HG03135 (cell line): ENCODE results near the gene PHRF1.

ENCODE experiments used
- ATAC-seq: cut with Tn5 transposase; IDR thresholded peaks from one replicate; pipeline ENCODE4 v1.9.1; 2021; ENCODE audit warnings: mild to moderate bottlenecking, moderate library complexity; ENCODE audit not compliant: unreplicated experiment

PHRF1 gene

DNA sequence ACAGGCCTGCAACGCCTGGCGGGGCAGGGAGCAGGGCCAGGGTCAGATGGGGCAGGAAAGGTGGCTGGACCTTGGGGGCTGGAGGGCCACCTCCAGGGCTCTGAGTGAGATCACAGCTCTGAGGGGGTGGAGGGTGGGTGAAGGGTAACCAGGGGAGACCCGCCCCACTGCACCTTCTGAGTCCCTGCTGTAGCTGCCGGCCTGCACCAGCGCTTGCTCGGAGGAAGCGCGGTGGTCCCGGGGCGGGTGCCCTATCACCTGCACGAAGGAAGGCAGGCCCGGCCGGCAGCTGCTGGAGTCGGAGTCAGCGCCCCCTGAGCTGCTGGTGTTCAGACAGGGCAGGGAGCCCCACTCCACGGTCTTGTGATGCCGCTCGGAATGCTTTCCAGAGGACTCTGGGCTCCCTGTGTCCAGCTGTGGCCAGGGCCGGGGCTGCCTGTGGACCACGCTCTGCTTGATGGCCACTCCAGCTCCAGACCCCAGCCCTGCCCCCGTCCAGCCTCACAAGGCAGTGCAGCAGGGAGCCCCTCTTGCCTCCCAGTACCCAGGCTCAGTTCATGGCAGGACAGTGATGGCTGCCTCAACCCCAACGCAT lies 19.5 kb upstream of the PHRF1 start:
- ATAC-seq: no peak

DNA sequence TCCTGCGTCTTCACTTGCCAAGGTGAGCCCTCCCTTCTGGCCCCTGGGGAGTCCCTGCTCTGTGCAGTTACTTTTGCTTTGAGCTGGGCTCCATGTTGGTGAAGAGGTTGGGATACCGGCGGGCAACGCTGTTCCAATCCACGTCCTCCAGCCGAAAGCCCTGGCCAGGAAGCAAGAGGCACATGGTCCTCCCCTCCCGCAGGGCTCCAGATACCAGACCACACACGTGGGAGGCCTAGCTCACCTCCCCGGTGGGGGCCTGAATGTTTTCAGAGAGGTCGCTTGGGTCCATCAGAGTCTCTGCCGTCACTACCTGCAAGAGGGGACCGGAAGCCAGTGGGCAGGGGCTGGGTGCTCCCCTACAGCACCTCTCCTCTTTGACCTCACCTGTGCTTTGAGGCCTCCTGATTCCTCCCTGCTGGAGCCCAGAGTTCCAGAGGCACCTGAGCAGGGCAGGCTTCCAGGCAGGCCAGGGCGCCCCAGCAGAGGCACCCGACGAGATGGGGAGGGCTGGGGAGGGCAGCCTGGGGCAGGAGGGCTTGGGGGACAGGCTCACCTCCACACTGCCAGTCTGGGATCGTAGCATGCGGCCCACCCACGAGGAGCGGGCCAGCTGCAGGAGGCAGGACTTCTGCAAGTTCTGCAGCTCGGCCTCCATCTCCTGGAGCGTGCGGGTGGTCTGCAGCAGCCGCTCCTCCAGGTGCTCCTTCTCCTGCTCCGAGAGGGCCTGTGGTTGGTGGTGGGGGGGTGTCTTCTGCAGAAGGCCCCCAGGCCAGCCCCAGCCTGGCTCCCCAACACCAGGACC lies 18.7 kb upstream of the PHRF1 start:
- no peak for ATAC-seq

DNA sequence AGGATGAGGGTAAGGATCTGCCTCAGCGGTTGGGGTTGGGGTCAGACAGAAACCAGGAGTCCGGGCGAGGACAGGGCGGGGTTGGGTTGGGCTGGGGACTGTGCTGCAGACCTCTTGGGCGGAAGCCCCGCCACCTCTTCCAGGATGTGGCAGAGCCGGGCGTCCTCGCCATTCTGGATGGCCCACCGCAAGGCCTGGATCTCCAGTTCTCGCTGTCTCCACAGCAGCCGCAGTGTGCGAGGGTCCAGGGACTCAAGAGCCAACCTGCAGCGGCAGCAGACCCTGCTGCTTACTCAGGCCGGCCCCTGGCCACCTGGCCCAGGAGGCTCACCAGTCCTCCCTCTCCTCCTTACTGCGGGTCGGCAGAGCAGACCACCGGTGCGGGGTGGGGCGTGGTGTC lies 17.8 kb upstream of the PHRF1 start:
- ATAC-seq: no peak

DNA sequence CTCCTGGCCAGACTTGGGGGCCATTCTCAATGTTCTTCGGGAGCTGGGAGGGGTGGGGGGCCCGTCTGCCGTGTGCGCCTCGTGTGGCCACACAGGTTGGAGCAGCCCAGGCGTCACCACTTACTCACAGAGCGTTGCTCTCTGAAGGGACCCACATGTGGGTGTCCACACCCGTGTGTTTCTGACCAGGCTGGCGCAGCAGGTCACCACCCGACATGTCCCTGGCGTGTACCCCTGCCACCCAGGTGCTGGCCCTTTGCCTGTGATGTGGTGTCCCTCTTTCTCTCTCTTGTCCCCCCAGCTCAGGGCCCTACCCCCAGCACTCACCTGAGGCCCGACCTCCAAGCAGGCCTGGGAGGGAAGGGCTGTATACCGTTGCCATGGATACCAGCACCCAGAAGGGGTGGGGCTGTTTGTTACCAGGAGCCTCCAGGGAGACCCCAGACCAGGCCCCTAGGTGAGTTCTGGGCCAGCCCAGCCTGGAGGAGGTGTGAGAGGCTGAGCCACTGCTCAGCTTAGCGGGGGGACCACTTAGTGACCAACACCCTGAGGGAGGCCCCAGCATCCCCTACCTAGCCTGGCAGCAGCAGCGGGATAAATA lies 17.1 kb upstream of the PHRF1 start:
- ATAC-seq: no peak

DNA sequence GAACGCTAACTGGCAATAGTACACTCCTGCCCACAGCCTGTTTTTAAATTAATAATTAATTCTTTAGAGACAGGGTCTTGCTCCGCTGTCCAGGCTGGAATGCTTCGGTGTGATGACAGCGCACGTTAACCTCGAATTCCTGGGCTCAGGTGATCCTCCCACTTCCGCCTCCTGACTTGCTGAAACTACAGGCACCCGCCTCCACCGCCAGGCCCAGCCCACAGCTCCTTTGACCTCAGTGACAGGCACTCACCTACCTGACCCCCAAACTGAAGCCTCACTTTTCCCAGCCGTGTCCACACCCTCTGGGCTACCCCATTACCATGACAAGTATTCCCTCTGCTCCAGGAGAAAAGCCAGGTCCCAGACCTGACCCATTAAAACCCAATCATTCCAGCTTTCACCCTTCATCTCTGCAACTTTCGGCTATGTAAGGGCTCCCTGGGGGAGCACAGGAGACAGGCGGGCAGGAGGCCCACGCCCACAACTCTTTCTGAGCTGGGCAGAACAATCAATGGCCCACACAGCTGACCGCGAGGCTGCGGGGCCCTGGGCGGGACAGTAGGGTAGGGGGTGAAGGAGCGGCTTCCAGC lies 16.5 kb upstream of the PHRF1 start:
- ATAC-seq: no peak

DNA sequence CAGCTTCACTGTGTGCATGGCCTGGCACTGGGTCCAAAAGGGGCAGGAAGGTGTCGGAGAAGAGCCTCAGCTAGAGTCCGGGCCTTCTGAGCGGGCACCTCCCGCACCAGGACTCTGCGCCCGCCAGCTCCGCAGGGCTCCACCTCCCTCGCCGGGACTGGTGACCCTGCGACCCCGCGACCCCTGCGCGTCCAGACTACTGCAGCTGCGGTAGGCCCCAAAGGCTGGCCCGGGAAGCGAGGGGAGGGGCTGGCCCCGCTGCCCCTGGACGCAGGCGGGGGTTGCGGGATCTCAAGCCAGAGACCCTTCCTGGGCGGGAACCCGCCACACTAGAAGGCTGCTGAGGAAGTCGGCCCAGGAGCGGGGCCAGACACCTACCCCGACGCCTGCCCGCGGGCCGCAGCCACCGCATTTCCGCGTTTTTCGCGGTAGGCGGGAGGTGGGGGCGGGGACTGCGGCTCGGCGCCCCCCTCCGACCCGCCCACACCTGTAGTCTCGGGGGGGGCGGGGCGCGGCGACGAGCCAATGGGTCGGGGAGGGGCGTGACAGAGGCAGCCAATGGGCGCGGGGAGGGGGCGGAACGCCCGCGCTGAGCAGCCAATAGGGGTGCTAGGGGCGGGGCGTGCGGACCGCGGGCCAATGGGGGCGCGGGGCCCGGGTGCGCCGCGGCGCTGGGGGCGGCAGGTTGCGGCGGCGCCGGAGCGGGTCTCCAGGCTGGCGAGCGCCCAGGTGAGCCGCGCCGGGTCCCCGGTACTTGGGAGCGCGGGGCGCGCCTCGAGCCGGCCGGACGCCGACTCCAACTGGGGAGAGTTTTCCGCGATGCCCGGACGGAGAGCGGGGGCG lies 15.7 kb upstream of the PHRF1 start, which contains the start of the genes LMNTD2 and RASSF7:
Gene LMNTD2, minus strand, starts transcription at position 434 of the 843 bp plus-strand sequence. Its CDS starts 22 bp downstream, at position 412.
Gene RASSF7, plus strand, starts transcription at position 666 of the 843 bp plus-strand sequence. CDS start 799 bp downstream, outside the sequence.
- peak; percentile 73 for ATAC-seq

DNA sequence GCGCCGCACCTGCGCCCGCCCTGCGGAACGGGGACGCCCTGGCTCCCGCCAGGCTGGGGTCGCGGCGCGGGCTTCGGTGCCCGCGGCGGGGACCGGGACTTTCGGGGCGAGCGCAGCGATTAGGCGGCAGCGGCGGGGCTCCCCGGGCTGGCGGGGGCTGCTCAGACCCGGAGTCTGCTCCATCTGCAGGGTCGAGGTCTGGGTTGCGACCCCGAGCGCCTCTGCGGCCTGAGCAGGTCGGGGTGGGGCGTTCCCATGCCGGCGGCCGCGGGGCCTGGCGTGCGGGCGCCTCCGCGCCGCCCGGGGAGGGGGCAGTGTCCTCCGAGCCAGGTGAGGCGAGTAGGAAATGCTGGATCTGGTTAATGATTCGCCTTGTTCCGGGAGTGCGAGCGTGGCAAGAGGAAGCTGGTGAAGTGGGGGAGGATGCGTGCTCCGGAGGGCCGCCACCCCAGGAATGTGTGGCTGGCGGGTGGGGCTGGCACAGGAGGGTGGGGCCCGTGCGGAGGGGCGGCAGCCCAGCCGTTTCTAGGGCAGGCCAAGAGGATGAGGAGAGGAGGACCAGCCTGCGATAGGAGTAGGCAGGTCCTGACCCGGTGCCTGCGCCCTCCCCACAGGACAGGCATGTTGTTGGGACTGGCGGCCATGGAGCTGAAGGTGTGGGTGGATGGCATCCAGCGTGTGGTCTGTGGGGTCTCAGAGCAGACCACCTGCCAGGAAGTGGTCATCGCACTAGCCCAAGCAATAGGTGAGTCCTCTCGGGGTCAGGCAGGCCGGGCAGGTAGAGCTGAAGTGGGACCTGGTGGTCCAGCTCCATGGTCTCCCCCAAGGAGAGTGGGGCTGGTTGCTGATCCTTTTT lies 14.9 kb upstream of the PHRF1 start:
- peak; percentile 14 for ATAC-seq

DNA sequence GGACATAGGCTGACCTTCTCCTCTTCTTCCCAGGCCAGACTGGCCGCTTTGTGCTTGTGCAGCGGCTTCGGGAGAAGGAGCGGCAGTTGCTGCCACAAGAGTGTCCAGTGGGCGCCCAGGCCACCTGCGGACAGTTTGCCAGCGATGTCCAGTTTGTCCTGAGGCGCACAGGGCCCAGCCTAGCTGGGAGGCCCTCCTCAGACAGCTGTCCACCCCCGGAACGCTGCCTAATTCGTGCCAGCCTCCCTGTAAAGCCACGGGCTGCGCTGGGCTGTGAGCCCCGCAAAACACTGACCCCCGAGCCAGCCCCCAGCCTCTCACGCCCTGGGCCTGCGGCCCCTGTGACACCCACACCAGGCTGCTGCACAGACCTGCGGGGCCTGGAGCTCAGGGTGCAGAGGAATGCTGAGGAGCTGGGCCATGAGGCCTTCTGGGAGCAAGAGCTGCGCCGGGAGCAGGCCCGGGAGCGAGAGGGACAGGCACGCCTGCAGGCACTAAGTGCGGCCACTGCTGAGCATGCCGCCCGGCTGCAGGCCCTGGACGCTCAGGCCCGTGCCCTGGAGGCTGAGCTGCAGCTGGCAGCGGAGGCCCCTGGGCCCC lies 14.1 kb upstream of the PHRF1 start:
- ATAC-seq: no peak

DNA sequence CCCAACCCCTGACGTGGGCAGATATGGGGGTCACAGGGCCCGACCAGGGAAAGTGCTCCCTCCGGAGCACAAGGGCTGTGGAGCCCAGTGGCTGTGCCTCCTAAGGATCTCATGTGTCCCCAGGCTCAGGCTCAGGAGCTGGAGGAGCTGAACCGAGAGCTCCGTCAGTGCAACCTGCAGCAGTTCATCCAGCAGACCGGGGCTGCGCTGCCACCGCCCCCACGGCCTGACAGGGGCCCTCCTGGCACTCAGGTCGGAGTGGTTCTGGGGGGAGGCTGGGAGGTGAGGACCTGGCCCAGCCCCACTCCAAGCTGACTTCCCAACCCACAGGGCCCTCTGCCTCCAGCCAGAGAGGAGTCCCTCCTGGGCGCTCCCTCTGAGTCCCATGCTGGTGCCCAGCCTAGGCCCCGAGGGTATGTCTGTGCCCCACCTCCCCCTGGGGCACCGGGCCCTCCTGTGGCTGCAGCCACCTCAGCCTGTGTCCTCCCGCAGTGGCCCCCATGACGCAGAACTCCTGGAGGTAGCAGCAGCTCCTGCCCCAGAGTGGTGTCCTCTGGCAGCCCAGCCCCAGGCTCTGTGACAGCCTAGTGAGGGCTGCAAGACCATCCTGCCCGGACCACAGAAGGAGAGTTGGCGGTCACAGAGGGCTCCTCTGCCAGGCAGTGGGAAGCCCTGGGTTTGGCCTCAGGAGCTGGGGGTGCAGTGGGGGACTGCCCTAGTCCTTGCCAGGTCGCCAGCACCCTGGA lies 13.0 kb upstream of the PHRF1 start:
- ATAC-seq: no peak

DNA sequence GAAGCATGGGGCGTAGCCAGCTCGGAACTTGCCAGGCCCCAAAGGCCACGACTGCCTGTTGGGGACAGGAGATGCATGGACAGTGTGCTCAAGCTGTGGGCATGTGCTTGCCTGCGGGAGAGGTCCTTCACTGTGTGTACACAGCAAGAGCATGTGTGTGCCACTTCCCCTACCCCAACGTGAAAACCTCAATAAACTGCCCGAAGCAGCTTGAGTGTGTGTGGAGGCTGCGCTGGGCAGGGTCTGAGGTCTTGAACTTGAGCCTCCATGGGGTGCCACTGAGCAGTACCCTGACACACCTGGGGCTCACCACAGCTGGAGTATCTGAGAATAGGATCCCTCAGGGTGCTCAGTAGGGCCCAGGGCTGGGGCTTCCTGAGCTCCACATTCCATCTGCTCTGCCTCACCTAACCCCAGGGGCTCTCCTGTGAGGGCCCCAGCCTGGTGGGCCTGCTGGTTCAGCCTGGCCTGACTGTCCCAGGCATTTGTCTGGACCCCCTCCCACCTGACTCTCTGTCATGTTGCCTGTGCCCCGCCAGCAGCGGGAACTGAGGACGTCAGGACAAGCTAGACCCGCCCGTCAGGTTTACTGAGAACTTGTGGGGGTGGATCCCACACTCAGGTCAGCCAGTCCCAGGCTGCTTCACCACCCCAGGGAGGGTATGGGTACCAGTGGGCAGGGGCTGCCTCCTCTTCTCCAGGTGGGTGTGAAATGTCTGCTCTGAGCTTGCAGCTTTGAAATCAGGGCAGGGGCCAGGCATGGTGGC lies 12.3 kb upstream of the PHRF1 start:
- ATAC-seq: no peak

DNA sequence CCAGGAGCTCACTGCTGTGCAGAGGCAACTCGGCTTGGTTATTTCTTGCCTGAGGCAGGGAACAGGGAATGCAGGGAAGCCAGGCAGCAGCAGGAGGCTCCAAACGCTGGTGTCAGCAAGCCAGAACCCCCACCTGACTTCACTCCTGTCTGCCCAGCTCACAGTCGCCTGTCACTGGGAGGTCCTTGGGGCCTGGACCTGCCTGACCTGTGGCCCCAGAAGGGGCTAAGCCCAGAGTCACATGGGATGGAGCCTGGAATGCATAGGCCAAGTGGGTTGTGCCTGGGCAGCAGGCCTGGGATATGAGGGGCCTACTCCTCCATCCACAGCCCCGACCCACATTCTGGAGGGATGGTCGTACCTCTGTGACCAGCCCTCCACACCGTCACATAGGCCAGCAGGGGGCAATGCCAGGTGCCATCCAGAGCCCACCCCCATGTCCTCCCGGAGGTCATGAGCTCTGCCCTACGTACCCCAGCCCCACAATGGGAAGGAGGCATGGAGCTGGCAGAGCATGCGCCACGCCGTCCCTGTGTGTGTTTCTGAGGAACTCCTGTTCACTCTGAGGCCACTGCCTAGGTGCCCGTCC lies 10.3 kb upstream of the PHRF1 start:
- no peak for ATAC-seq

DNA sequence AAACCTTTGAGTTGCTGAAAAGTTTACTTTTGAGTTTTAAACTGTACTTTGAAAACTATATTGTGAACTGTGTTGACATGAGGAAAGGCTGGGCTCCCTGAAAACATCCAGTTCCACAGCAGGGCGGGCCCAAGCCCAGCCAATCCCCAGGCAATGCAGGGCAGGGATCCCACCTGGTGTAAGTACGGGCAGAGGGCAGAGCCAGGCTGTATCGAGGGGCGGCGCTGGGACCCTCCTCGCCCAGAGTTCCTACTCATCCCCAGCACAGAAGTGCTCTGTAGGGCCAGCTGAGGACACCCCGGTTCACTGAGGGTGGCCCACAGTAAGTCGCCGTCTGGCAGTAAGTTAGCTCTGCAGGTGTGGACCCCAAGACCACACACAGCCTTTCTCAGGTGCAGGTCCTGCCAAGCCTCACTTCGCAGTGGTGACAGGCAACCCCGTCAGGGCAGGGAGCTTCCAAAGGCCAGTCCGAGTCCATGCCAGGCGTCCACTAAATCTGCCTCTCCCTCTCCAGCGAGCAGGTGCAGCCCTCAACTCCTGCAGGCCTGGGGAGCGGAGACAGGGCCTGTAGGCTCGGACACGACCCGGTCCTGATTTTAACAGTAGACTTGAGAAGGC lies 9.2 kb upstream of the PHRF1 start:
- ATAC-seq: no peak

DNA sequence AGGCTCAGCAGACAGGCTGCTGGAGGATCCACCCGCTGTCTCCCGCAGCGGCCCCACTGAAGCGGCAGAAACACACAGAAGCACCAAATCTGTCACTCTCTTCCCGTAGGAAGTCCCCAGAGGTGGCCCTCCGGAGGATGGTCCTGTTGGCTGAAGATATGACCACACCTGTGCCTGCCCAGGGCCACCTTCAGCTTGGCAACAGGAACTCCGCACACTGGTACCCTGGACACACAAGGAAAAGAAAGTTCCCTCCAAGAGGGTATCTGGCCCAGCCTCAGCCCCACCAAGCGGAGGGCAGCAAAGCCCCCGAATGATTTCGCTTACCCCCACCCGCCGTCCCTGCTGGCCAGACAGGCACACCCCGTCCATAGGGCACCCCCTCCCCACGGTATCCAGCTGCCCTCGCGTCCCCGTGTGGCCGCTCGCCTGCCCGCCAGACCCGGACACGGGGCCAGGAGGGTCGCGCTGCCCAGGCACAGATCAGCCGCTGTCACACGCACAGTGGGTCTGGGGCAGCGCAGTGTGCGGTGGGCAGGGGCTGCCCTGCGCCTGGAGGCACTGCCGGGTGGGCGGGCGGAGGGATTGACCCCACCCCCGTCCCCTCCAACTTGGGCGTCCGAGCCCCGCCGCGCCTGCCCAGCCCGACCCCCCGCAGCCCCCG lies 8.5 kb upstream of the PHRF1 start:
- ATAC-seq: no peak

DNA sequence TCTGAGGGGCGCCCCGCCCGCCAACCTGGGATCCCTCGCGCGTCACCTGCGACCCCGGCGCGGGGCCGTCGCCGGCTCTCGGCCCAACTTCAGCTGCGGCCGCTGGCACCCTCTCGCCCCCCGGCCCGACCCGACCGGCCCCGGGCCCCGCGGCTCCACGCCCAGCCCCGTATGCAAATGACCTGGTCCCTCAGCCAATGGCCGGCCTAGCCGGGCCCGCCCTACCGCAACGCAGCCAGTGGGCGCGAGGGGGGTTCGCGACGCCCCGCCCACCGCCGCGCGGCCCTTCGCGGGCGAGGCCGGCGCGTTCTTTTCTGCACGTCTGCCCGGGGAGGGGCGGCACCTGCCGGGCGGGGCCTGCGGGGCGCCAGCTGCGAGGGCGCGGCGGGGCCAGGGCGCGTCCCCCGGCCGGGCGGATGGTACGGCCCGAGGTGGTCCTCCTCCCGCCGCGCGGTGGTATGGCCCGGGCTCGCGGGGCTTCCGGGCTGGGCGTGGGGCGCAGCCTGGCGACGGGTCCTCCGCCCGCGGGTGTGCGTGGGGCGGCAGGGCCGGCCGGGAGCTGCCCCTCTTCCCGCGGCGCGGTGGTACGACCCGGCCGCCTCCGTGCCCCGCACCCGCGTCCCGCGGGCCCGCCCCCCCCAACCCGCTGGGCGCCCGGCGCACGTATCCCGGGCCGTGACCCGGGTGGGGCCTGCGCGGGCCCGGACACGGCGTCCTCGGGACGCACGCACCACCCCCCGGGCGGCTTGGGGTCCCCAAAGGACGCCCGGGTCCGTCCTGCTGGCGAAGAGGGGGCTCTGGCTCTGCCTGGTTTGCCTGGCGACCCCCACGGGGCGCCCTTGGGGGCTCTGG lies 7.7 kb upstream of the PHRF1 start:
- peak; percentile 83 for ATAC-seq

DNA sequence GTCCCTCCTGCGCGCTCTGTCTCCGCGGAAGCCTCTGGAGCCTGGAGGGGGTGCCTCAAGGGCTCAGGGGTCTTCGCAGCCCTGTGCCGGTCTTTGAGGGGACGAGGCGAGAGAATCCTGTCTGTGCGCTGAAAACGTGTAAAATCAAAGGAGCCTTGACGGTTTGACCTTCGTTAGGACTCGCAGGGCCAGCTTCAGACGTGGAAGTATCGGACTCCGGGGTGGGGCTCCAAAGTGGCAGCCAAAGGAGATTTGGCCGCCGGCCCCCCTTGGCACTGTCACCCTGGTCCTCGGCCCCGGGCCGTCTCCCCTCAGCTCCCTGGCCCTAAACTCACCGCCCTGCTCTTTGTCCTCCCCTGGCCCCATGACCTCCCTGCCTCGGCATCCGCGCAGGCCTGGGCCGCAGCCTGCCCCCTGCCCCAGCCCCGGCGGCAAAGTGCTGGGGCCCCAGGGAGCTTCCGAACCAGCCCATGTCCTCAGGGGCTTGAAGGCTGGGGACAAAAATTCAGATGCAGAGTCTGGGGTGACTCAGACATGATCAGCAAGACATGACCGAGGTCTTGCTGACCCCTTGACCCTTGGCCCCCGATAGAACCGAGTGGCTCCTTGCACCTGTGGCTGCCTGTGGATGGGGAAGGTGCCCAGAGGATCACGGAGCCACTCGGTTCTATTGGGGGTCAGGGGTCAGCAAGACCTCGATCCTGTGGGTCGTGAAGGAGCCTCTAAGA lies 6.9 kb upstream of the PHRF1 start:
- ATAC-seq: no peak
